HEK293 (cell line): ENCODE measurements around the gene PATL2.

ENCODE experiments used
- HOXA7 ChIP-seq: sonication (generic); formaldehyde crosslinking; IDR thresholded peaks from 2 replicates; pipeline ENCODE4 v1.8.1; 2022; ENCODE audit warnings: missing genetic modification reagents, borderline replicate concordance
- IKZF3 ChIP-seq: fragments of 450-650 bp; IDR thresholded peaks from 2 replicates; pipeline ENCODE4 v1.5.0; 2018; ENCODE audit warnings: missing biosample characterization, mild to moderate bottlenecking, missing genetic modification characterization, moderate library complexity
- KLF10 ChIP-seq: fragments of 450-650 bp; IDR thresholded peaks from 2 replicates; pipeline ENCODE4 v1.5.1; 2018; ENCODE audit warnings: missing biosample characterization, mild to moderate bottlenecking, missing genetic modification characterization
- KLF7 ChIP-seq: fragments of 450-650 bp; formaldehyde crosslinking; IDR thresholded peaks from 2 replicates; pipeline ENCODE4 v1.5.1; 2016; ENCODE audit warnings: missing biosample characterization, missing genetic modification characterization, borderline replicate concordance
- MZF1 ChIP-seq: fragments of 450-650 bp; formaldehyde crosslinking; IDR thresholded peaks from 2 replicates; pipeline ENCODE4 v1.5.1; 2017; ENCODE audit warnings: missing biosample characterization, missing genetic modification characterization, borderline replicate concordance
- OVOL3 ChIP-seq: fragments of 450-650 bp; formaldehyde crosslinking; IDR thresholded peaks from 2 replicates; pipeline ENCODE4 v1.5.1; 2016; ENCODE audit warnings: missing biosample characterization, missing genetic modification characterization
- ZBTB17 ChIP-seq: fragments of 450-650 bp; formaldehyde crosslinking; IDR thresholded peaks from 2 replicates; pipeline ENCODE4 v1.5.1; 2016; ENCODE audit warnings: missing biosample characterization, missing genetic modification characterization
- ZEB2 ChIP-seq: fragments of 450-650 bp; formaldehyde crosslinking; IDR thresholded peaks from 2 replicates; pipeline ENCODE4 v1.5.1; 2016; ENCODE audit warnings: missing biosample characterization, missing genetic modification characterization
- ZNF112 ChIP-seq: fragments of 450-650 bp; formaldehyde crosslinking; IDR thresholded peaks from 2 replicates; pipeline ENCODE4 v1.5.0; 2017; ENCODE audit warnings: missing biosample characterization, missing genetic modification characterization
- ZNF121 ChIP-seq: fragments of 450-650 bp; formaldehyde crosslinking; IDR thresholded peaks from 2 replicates; pipeline ENCODE4 v1.5.1; 2016; ENCODE audit warnings: missing biosample characterization, missing genetic modification characterization
- ZNF169 ChIP-seq: fragments of 450-650 bp; formaldehyde crosslinking; IDR thresholded peaks from 2 replicates; pipeline ENCODE4 v1.5.1; 2016; ENCODE audit warnings: missing biosample characterization, missing genetic modification characterization
- ZNF23 ChIP-seq: fragments of 450-650 bp; formaldehyde crosslinking; IDR thresholded peaks from 2 replicates; pipeline ENCODE4 v1.5.1; 2016; ENCODE audit warnings: missing biosample characterization, missing genetic modification characterization, borderline replicate concordance
- ZNF311 ChIP-seq: fragments of 450-650 bp; formaldehyde crosslinking; IDR thresholded peaks from 2 replicates; pipeline ENCODE4 v1.5.1; 2017; ENCODE audit warnings: missing biosample characterization, missing genetic modification characterization, borderline replicate concordance
- ZNF335 ChIP-seq: fragments of 450-650 bp; formaldehyde crosslinking; conservative IDR thresholded peaks from 2 replicates; pipeline ENCODE4 v1.5.1; 2016; ENCODE audit warnings: missing biosample characterization, missing genetic modification characterization
- ZNF341 ChIP-seq: fragments of 450-650 bp; formaldehyde crosslinking; IDR thresholded peaks from 2 replicates; pipeline ENCODE4; 2016; ENCODE audit warnings: low read depth, missing biosample characterization, missing genetic modification characterization
- ZNF354C ChIP-seq: fragments of 450-650 bp; formaldehyde crosslinking; IDR thresholded peaks from 2 replicates; pipeline ENCODE4 v1.5.1; 2016; ENCODE audit warnings: missing biosample characterization, missing genetic modification characterization, low read depth, borderline replicate concordance
- ZNF37A ChIP-seq: fragments of 450-650 bp; IDR thresholded peaks from 2 replicates; pipeline ENCODE4 v1.5.1; 2018; ENCODE audit warnings: missing biosample characterization, missing genetic modification characterization
- ZNF404 ChIP-seq: fragments of 450-650 bp; formaldehyde crosslinking; IDR thresholded peaks from 2 replicates; pipeline ENCODE4 v1.5.1; 2017; ENCODE audit warnings: missing biosample characterization, missing genetic modification characterization
- ZNF473 ChIP-seq: fragments of 450-650 bp; formaldehyde crosslinking; IDR thresholded peaks from 2 replicates; pipeline ENCODE4 v1.5.1; 2017; ENCODE audit warnings: missing biosample characterization, missing genetic modification characterization
- ZNF501 ChIP-seq: fragments of 450-650 bp; formaldehyde crosslinking; IDR thresholded peaks from 2 replicates; pipeline ENCODE4 v1.5.1; 2016; ENCODE audit warnings: missing biosample characterization, missing genetic modification characterization
- ZNF549 ChIP-seq: fragments of 450-650 bp; IDR thresholded peaks from 2 replicates; pipeline ENCODE4 v1.5.1; 2018; ENCODE audit warnings: missing biosample characterization, missing genetic modification characterization, mild to moderate bottlenecking, inconsistent platforms, moderate library complexity
- ZNF571 ChIP-seq: fragments of 450-650 bp; formaldehyde crosslinking; IDR thresholded peaks from 2 replicates; pipeline ENCODE4 v1.5.0; 2017; ENCODE audit warnings: missing biosample characterization, missing genetic modification characterization
- ZNF600 ChIP-seq: fragments of 450-650 bp; formaldehyde crosslinking; IDR thresholded peaks from 2 replicates; pipeline ENCODE4 v1.5.1; 2016; ENCODE audit warnings: missing biosample characterization, missing genetic modification characterization
- ZNF624 ChIP-seq: fragments of 450-650 bp; formaldehyde crosslinking; IDR thresholded peaks from 2 replicates; pipeline ENCODE4 v1.5.1; 2017; ENCODE audit warnings: missing biosample characterization, missing genetic modification characterization
- ZNF654 ChIP-seq: fragments of 450-650 bp; formaldehyde crosslinking; IDR thresholded peaks from 2 replicates; pipeline ENCODE4 v1.5.1; 2016; ENCODE audit warnings: low read depth, missing biosample characterization, missing genetic modification characterization
- ZNF791 ChIP-seq: fragments of 450-650 bp; formaldehyde crosslinking; IDR thresholded peaks from 2 replicates; pipeline ENCODE4 v1.5.1; 2016; ENCODE audit warnings: missing biosample characterization, missing genetic modification characterization
- ZSCAN23 ChIP-seq: fragments of 450-650 bp; formaldehyde crosslinking; IDR thresholded peaks from 2 replicates; pipeline ENCODE4 v1.5.1; 2016; ENCODE audit warnings: missing biosample characterization, missing genetic modification characterization
- ZSCAN30 ChIP-seq: fragments of 450-650 bp; IDR thresholded peaks from 2 replicates; pipeline ENCODE4 v1.5.1; 2018; ENCODE audit warnings: missing biosample characterization, mild to moderate bottlenecking, missing genetic modification characterization, moderate library complexity
- TF ChIP-seq, protein P1 (sequence below): fragments of 450-650 bp; formaldehyde crosslinking; IDR thresholded peaks from 2 replicates; pipeline ENCODE4 v1.5.1; 2016; ENCODE audit warnings: missing biosample characterization, missing genetic modification characterization
- TF ChIP-seq, protein P2 (sequence below): fragments of 450-650 bp; formaldehyde crosslinking; IDR thresholded peaks from 2 replicates; pipeline ENCODE4 v1.5.1; 2017; ENCODE audit warnings: missing biosample characterization, missing genetic modification characterization
- TF ChIP-seq, protein P3 (sequence below): fragments of 450-650 bp; formaldehyde crosslinking; conservative IDR thresholded peaks from 2 replicates; pipeline ENCODE4 v1.5.1; 2016; ENCODE audit warnings: low read depth, missing biosample characterization, missing genetic modification characterization
- TF ChIP-seq, protein P4 (sequence below): fragments of 450-650 bp; formaldehyde crosslinking; IDR thresholded peaks from 2 replicates; pipeline ENCODE4 v1.5.1; 2017; ENCODE audit warnings: missing biosample characterization, mild to moderate bottlenecking, missing genetic modification characterization, moderate library complexity

PATL2 gene

DNA sequence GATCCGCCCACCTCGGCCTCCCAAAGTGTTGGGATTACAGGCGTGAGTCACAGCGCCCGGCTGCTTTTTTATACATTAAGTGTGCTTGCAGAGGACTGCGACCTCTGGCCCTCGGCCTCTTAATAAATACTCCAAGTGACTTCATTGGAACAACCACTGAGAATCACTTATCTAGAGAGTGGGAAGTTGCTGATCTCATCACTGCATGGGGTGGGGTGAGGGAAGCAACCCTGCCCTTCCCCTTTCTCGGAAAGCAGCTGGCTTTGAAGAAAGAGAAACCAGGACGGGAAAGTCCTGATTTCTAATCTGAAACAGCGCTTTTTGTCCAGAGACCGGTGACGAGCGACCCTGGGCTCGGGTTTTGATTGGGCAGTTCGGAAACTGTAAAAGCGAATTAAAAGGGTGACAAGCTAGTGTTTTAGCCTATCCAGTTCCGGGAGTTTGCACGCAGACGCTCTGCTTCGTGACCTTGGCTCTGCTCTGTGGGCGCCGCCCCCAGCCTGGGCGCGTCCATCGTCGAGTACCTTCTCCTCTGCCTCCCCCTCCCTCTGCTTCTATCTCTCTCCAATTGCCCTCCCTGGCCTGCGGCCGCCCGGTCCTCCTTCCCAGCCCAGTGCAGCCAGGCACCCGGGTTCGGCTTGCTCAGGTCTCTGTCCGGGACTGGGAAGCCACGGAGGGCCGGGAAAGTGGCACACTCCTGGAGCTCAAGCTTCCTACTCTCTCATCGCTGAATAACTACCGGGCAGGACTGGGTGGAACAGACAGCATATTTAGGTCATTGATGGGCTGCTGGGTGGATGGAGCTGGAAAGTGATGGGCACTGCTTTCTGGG is 17.7 kb upstream of the PATL2 start (continued):
- TF ChIP-seq OVOL3 (tag by site-specific recombination) (no peak), ZNF404 (tag by site-specific recombination) (no peak), ZBTB17 (tag by site-specific recombination) (0 out of 2 replicates have a peak, but pooled peaks have one; percentile 96), ZNF354C (tag by site-specific recombination) (no peak), ZNF121 (tag by site-specific recombination) (no peak), HOXA7 (no peak), ZNF654 (tag by site-specific recombination) (no peak), IKZF3 (tag by site-specific recombination) (peak; percentile 81), ZNF549 (tag by site-specific recombination) (no peak), ZNF311 (no peak), ZNF600 (tag by site-specific recombination) (no peak; the same call in none of the 2 replicates), KLF10 (peak; percentile 73; the same call in 1 of the 2 replicates), KLF7 (tag by site-specific recombination) (no peak), ZNF335 (tag by site-specific recombination) (no peak; the same call in none of the 2 replicates), ZNF791 (tag by site-specific recombination) (no peak), ZNF624 (tag by site-specific recombination) (no peak), ZNF169 (tag by site-specific recombination) (no peak), MZF1 (tag by site-specific recombination) (no peak), ZSCAN30 (tag by site-specific recombination) (peak; percentile 11; the same call in 1 of the 2 replicates), ZNF23 (tag by site-specific recombination) (no peak), ZNF112 (tag by site-specific recombination) (no peak), ZNF37A (tag by site-specific recombination) (no peak), ZNF473 (tag by site-specific recombination) (no peak), ZNF501 (peak; percentile 73; the same call in 1 of the 2 replicates), ZNF571 (tag by site-specific recombination) (no peak), ZNF341 (tag by site-specific recombination) (peak; percentile 88), ZEB2 (tag by site-specific recombination) (peak; percentile 79), ZSCAN23 (no peak)
- TF ChIP-seq, protein P1, sequence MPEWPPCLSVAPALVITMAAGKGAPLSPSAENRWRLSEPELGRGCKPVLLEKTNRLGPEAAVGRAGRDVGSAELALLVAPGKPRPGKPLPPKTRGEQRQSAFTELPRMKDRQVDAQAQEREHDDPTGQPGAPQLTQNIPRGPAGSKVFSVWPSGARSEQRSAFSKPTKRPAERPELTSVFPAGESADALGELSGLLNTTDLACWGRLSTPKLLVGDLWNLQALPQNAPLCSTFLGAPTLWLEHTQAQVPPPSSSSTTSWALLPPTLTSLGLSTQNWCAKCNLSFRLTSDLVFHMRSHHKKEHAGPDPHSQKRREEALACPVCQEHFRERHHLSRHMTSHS, result no peak
- TF ChIP-seq, protein P2, sequence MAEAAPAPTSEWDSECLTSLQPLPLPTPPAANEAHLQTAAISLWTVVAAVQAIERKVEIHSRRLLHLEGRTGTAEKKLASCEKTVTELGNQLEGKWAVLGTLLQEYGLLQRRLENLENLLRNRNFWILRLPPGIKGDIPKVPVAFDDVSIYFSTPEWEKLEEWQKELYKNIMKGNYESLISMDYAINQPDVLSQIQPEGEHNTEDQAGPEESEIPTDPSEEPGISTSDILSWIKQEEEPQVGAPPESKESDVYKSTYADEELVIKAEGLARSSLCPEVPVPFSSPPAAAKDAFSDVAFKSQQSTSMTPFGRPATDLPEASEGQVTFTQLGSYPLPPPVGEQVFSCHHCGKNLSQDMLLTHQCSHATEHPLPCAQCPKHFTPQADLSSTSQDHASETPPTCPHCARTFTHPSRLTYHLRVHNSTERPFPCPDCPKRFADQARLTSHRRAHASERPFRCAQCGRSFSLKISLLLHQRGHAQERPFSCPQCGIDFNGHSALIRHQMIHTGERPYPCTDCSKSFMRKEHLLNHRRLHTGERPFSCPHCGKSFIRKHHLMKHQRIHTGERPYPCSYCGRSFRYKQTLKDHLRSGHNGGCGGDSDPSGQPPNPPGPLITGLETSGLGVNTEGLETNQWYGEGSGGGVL (tag by site-specific recombination), result peak; percentile 9
- TF ChIP-seq, protein P3, sequence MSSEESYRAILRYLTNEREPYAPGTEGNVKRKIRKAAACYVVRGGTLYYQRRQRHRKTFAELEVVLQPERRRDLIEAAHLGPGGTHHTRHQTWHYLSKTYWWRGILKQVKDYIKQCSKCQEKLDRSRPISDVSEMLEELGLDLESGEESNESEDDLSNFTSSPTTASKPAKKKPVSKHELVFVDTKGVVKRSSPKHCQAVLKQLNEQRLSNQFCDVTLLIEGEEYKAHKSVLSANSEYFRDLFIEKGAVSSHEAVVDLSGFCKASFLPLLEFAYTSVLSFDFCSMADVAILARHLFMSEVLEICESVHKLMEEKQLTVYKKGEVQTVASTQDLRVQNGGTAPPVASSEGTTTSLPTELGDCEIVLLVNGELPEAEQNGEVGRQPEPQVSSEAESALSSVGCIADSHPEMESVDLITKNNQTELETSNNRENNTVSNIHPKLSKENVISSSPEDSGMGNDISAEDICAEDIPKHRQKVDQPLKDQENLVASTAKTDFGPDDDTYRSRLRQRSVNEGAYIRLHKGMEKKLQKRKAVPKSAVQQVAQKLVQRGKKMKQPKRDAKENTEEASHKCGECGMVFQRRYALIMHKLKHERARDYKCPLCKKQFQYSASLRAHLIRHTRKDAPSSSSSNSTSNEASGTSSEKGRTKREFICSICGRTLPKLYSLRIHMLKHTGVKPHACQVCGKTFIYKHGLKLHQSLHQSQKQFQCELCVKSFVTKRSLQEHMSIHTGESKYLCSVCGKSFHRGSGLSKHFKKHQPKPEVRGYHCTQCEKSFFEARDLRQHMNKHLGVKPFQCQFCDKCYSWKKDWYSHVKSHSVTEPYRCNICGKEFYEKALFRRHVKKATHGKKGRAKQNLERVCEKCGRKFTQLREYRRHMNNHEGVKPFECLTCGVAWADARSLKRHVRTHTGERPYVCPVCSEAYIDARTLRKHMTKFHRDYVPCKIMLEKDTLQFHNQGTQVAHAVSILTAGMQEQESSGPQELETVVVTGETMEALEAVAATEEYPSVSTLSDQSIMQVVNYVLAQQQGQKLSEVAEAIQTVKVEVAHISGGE (tag by site-specific recombination), result peak; percentile 46; the same call in 1 of the 2 replicates
- TF ChIP-seq, protein P4, sequence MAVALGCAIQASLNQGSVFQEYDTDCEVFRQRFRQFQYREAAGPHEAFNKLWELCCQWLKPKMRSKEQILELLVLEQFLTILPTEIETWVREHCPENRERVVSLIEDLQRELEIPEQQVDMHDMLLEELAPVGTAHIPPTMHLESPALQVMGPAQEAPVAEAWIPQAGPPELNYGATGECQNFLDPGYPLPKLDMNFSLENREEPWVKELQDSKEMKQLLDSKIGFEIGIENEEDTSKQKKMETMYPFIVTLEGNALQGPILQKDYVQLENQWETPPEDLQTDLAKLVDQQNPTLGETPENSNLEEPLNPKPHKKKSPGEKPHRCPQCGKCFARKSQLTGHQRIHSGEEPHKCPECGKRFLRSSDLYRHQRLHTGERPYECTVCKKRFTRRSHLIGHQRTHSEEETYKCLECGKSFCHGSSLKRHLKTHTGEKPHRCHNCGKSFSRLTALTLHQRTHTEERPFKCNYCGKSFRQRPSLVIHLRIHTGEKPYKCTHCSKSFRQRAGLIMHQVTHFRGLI, result no peak
